ENCODE results near the gene DMAP1.

DNA sequence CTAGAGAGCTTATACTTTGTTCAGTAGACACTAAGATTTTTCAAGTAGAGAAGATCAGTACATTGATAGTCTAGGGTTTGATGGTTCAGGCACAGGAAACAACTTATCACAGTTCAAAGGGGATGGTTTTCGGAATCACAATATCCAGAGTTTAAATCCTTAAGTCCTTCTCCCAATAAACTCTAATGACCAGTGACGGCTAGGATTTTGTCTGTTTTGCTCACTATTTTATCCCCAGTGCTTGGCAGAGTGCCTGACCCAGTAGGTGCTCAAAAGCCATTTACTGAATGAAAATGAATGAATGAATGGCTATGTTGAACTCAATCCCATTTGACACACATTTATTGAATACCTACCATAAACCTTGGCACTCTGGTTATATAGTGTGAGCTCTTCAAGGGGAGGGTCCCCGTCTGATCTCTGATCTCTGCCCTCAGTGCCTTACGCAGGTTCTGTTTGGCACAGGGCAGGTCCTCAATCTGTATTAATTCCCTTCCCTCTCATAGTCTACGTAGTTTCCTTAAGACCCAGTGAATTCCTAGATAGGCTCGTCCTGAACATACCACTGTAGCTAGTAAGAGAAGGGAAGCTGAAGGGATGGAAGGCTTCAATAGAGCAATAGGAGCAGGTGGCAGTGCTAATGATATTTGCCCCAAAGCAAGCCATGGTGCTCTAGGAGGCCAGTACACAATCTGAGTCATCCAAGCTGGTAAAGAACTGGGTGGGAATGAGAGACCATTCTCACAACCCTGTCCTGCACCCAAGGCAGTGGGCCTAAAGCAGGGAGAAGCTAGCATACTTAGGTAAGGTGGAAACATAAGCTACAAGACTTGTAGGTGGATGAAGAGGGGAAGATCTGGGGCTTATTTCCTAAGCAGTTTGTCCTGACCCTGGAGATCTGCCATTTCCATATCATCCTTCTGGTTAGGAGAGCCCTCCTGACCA lies 53.4 kb downstream of the DMAP1 start:
- TF ChIP-seq EZH2 (IDR thresholded peaks at IDR 0.05; ENCODE audit: low read depth, unreplicated experiment) (no peak), EZH2phosphoT487 (IDR thresholded peaks at IDR 0.05; ENCODE audit: unreplicated experiment) (no peak)
- TF ChIP-seq, protein P1, sequence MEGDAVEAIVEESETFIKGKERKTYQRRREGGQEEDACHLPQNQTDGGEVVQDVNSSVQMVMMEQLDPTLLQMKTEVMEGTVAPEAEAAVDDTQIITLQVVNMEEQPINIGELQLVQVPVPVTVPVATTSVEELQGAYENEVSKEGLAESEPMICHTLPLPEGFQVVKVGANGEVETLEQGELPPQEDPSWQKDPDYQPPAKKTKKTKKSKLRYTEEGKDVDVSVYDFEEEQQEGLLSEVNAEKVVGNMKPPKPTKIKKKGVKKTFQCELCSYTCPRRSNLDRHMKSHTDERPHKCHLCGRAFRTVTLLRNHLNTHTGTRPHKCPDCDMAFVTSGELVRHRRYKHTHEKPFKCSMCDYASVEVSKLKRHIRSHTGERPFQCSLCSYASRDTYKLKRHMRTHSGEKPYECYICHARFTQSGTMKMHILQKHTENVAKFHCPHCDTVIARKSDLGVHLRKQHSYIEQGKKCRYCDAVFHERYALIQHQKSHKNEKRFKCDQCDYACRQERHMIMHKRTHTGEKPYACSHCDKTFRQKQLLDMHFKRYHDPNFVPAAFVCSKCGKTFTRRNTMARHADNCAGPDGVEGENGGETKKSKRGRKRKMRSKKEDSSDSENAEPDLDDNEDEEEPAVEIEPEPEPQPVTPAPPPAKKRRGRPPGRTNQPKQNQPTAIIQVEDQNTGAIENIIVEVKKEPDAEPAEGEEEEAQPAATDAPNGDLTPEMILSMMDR (conservative IDR thresholded peaks at IDR 0.05; ENCODE audit: low read depth in 2 of 2): no peak

Data from GM23338 (cell line).